ENCODE measurements around the gene KCNC3.
"Not testable (repeated sequence)": the region's sequence is repeated elsewhere in the genome, so short reads cannot be mapped to it uniquely, and the experiment has no call there.

DNA sequence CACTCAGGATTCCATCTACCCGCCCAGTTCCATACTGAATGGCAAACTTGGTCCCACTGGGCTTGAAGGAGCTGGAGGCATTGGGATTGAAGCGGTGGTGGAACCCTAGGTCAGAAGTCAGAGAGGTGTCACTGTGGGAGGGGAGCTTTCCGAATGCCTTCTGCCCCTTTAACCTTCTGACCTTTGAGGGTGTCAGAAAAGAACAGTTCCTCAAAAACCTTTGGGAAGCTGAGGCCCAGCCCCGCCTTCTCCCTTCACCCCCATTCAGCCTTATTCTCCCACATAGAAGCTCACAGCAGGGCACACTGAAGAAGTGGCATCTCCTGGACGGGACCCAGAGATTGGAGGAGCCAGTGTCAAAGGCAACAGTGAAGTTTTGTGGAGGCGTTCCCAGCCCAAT is 7.9 kb upstream of the KCNC3 start:
- not testable (repeated sequence) for TF ChIP-seq CTCF (conservative IDR thresholded peaks at IDR 0.05; ENCODE audit: low read depth, low read length); RCOR1 (IDR thresholded peaks at IDR 0.05; ENCODE audit: insufficient replicate concordance, low read length); MAFK (IDR thresholded peaks at IDR 0.05; ENCODE audit: low read depth, low read length); USF2 (IDR thresholded peaks at IDR 0.05; ENCODE audit: low read depth, low read length)

Measured in IMR-90 (cell line).